ENCODE data around the gene POU2AF2.
"Not testable (repeated sequence)": the region's sequence is repeated elsewhere in the genome, so short reads cannot be mapped to it uniquely, and the experiment has no call there.

The POU2AF2 gene

GRCh38 chr11:111309215-111309915 is 63.8 kb downstream of the POU2AF2 start:
- H3K4me3 ChIP-seq (ENCODE audit: low read depth, low read length): no peak overlapping the region
- TF ChIP-seq CTCF (IDR thresholded peaks at IDR 0.05; ENCODE audit: low read depth, low read length): no peak

- TF ChIP-seq CTCF (IDR thresholded peaks at IDR 0.05; ENCODE audit: low read depth, low read length): no peak
- no peak overlapping the region for H3K4me3 ChIP-seq (ENCODE audit: low read depth, low read length)
Observed at GRCh38 chr11:111310088-111310487, 64.6 kb downstream of the POU2AF2 start.

GRCh38 chr11:111310723-111311122 is 65.2 kb downstream of the POU2AF2 start:
- no peak for TF ChIP-seq CTCF (IDR thresholded peaks at IDR 0.05; ENCODE audit: low read depth, low read length)
- H3K4me3 ChIP-seq (ENCODE audit: low read depth, low read length): no peak overlapping the region

- no peak overlapping the region for H3K4me3 ChIP-seq (ENCODE audit: low read depth, low read length)
- TF ChIP-seq CTCF (IDR thresholded peaks at IDR 0.05; ENCODE audit: low read depth, low read length): no peak
Observed at GRCh38 chr11:111312076-111312475, 66.6 kb downstream of the POU2AF2 start.

- no peak for TF ChIP-seq CTCF (IDR thresholded peaks at IDR 0.05; ENCODE audit: low read depth, low read length)
- H3K4me3 ChIP-seq (ENCODE audit: low read depth, low read length): no peak overlapping the region
Observed at GRCh38 chr11:111319296-111319695, 73.8 kb downstream of the POU2AF2 start.

- H3K4me3 ChIP-seq (ENCODE audit: low read depth, low read length): not testable (repeated sequence)
Observed at GRCh38 chr11:111320199-111320598, 74.7 kb downstream of the POU2AF2 start.

GRCh38 chr11:111320728-111321568 is 75.4 kb downstream of the POU2AF2 start:
- no peak overlapping the region for H3K4me3 ChIP-seq (ENCODE audit: low read depth, low read length)
- TF ChIP-seq CTCF (IDR thresholded peaks at IDR 0.05; ENCODE audit: low read depth, low read length): no peak

Data from WI38 (cell line).